Measurements from ENCODE around the gene PUM2.

PUM2 gene

GRCh38 chr2:20363578-20363977 lies 12.9 kb upstream of the PUM2 start:
- Histone ChIP-seq H3K9me3 (ENCODE audit: low read depth, low read length) (no peaks in the 10 kb centered on the region), H3K4me3 (no peak overlapping the region), H3K27ac (no peak overlapping the region), H3K9ac (ENCODE audit: insufficient read length) (no peak overlapping the region), H3K36me3 (ENCODE audit: insufficient read depth, low read length) (no peaks in the 10 kb centered on the region)
- DNase-seq (ENCODE audit: low read depth, low spot score), result no peak
- TF ChIP-seq EZH2 (IDR thresholded peaks at IDR 0.05) (no peak), POLR2AphosphoS5 (IDR thresholded peaks at IDR 0.05; ENCODE audit: borderline replicate concordance, low read depth, low read length) (no peak)

GRCh38 chr2:20362701-20363435 lies 12.2 kb upstream of the PUM2 start:
- TF ChIP-seq EZH2 (IDR thresholded peaks at IDR 0.05) (no peak), FOXP2 (optimal IDR thresholded peaks at IDR 0.05; ENCODE audit: control extremely low read depth, extremely low read length, insufficient read depth) (no peak), POLR2AphosphoS5 (IDR thresholded peaks at IDR 0.05; ENCODE audit: borderline replicate concordance, low read depth, low read length) (no peak)
- no peak for DNase-seq (ENCODE audit: low read depth, low spot score)
- Histone ChIP-seq H3K9me3 (ENCODE audit: low read depth, low read length) (no peaks in the 10 kb centered on the region), H3K9ac (ENCODE audit: insufficient read length) (no peak overlapping the region), H3K4me3 (no peak overlapping the region), H3K36me3 (ENCODE audit: insufficient read depth, low read length) (no peaks in the 10 kb centered on the region), H3K27ac (no peak overlapping the region)

DNA sequence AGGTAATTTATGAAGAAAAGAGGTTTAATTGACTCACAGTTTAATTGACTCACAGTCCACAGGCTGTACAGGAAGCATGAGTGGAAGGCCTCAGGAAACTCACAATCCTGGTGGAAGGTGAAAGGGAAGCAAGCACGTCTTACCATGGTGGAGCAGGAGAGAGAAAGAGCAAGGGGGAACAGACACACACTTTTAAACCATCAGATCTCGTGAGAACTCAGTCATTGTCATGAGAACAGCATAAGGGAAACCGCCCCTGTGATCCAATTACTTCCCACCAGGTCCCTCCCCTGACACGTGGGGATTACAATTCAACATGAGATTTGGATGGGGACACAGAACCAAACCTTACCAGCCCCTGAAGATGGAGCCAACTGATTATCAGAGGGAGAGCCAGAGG lies 11.2 kb upstream of the PUM2 start:
- no peak overlapping the region for H3K4me3 ChIP-seq
- no peak overlapping the region for H3K27ac ChIP-seq
- H3K9ac ChIP-seq (ENCODE audit: insufficient read length), result no peak overlapping the region
- H3K36me3 ChIP-seq (ENCODE audit: insufficient read depth, low read length), result no peaks in the 10 kb centered on the region
- DNase-seq (ENCODE audit: low read depth, low spot score), result no peak
- no peak for TF ChIP-seq POLR2AphosphoS5 (IDR thresholded peaks at IDR 0.05; ENCODE audit: borderline replicate concordance, low read depth, low read length)
- TF ChIP-seq FOXP2 (optimal IDR thresholded peaks at IDR 0.05; ENCODE audit: control extremely low read depth, extremely low read length, insufficient read depth), result no peak
- TF ChIP-seq EZH2 (IDR thresholded peaks at IDR 0.05), result no peak
- no peaks in the 10 kb centered on the region for H3K9me3 ChIP-seq (ENCODE audit: low read depth, low read length)

GRCh38 chr2:20359096-20359495 lies 8.5 kb upstream of the PUM2 start:
- H3K9me3 ChIP-seq (ENCODE audit: low read depth, low read length), result no peaks in the 10 kb centered on the region
- H3K4me3 ChIP-seq, result no peak overlapping the region
- TF ChIP-seq POLR2AphosphoS5 (IDR thresholded peaks at IDR 0.05; ENCODE audit: borderline replicate concordance, low read depth, low read length) (no peak), EZH2 (IDR thresholded peaks at IDR 0.05) (no peak), FOXP2 (optimal IDR thresholded peaks at IDR 0.05; ENCODE audit: control extremely low read depth, extremely low read length, insufficient read depth) (no peak)
- H3K9ac ChIP-seq (ENCODE audit: insufficient read length), result no peak overlapping the region
- no peak for DNase-seq (ENCODE audit: low read depth, low spot score)
- no peak overlapping the region for H3K27ac ChIP-seq
- no peaks in the 10 kb centered on the region for H3K36me3 ChIP-seq (ENCODE audit: insufficient read depth, low read length)

GRCh38 chr2:20357638-20358389 lies 7.2 kb upstream of the PUM2 start:
- TF ChIP-seq EZH2 (IDR thresholded peaks at IDR 0.05), result no peak
- TF ChIP-seq POLR2AphosphoS5 (IDR thresholded peaks at IDR 0.05; ENCODE audit: borderline replicate concordance, low read depth, low read length), result no peak
- TF ChIP-seq FOXP2 (optimal IDR thresholded peaks at IDR 0.05; ENCODE audit: control extremely low read depth, extremely low read length, insufficient read depth), result no peak
- no peak overlapping the region for H3K27ac ChIP-seq
- no peak overlapping the region for H3K9ac ChIP-seq (ENCODE audit: insufficient read length)
- DNase-seq (ENCODE audit: low read depth, low spot score), result no peak
- H3K36me3 ChIP-seq (ENCODE audit: insufficient read depth, low read length), result no peaks in the 10 kb centered on the region
- H3K4me3 ChIP-seq, result no peak overlapping the region
- no peaks in the 10 kb centered on the region for H3K9me3 ChIP-seq (ENCODE audit: low read depth, low read length)

DNA sequence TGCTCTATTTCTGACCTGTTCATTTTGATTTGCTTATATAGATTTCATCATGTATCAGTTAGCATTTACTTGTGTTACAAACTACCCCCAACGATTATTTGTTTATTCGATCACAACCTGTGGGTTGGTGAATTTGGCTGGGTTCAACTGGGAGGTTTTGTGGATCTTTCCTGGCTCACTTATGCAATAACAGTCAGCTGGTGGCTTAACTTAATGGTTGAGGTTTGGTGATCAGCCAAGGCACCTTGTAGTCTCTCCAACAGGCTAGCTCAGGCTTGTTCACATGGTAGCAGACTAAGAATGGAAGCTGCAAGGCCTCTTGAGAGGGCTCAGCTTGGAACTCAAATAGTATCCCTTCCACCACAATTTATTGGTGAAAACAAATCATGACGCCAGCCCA lies 5.4 kb upstream of the PUM2 start:
- H3K9ac ChIP-seq (ENCODE audit: insufficient read length), result no peak overlapping the region
- TF ChIP-seq POLR2AphosphoS5 (IDR thresholded peaks at IDR 0.05; ENCODE audit: borderline replicate concordance, low read depth, low read length), result no peak
- H3K4me3 ChIP-seq, result no peak overlapping the region
- no peak for DNase-seq (ENCODE audit: low read depth, low spot score)
- H3K9me3 ChIP-seq (ENCODE audit: low read depth, low read length), result no peaks in the 10 kb centered on the region
- H3K36me3 ChIP-seq (ENCODE audit: insufficient read depth, low read length), result no peaks in the 10 kb centered on the region
- H3K27ac ChIP-seq, result no peak overlapping the region

DNA sequence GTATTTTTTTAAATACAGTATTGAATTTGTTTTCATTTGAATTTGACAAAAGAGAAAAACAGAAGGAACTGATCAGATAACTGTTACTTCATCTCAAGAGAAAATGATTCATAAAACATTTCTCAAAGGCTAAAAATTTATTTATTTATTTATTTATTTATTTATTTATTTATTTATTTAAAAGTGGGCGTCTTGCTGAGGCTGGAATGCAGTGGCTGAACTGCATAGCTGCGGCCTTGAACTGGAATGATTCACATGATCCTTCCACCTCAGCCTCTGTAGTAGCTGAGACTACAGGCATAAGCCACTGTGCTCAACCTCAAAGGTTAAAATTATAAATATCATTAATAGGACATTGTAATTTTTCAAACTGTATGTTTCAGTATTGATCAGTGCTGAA lies 4.5 kb upstream of the PUM2 start:
- H3K36me3 ChIP-seq (ENCODE audit: insufficient read depth, low read length), result no peaks in the 10 kb centered on the region
- TF ChIP-seq POLR2AphosphoS5 (IDR thresholded peaks at IDR 0.05; ENCODE audit: borderline replicate concordance, low read depth, low read length), result no peak
- TF ChIP-seq FOXP2 (optimal IDR thresholded peaks at IDR 0.05; ENCODE audit: control extremely low read depth, extremely low read length, insufficient read depth), result no peak
- no peak for TF ChIP-seq EZH2 (IDR thresholded peaks at IDR 0.05)
- no peak overlapping the region for H3K27ac ChIP-seq
- no peak for DNase-seq (ENCODE audit: low read depth, low spot score)
- H3K9ac ChIP-seq (ENCODE audit: insufficient read length), result no peak overlapping the region
- H3K4me3 ChIP-seq, result no peak overlapping the region
- no peaks in the 10 kb centered on the region for H3K9me3 ChIP-seq (ENCODE audit: low read depth, low read length)

- no peak for TF ChIP-seq EZH2 (IDR thresholded peaks at IDR 0.05)
- TF ChIP-seq FOXP2 (optimal IDR thresholded peaks at IDR 0.05; ENCODE audit: control extremely low read depth, extremely low read length, insufficient read depth), result no peak
- no peak for TF ChIP-seq POLR2AphosphoS5 (IDR thresholded peaks at IDR 0.05; ENCODE audit: borderline replicate concordance, low read depth, low read length)
- peak overlapping the region; percentile 94 for H3K27ac ChIP-seq
These were observed 2.8 kb upstream of the PUM2 start for GRCh38 chr2:20353241-20353992.

More at GRCh38 chr2:20353241-20353992, 2.8 kb upstream of the PUM2 start:
- H3K9ac ChIP-seq (ENCODE audit: insufficient read length), result no peak overlapping the region
- H3K4me3 ChIP-seq, result no peak overlapping the region
- no peaks in the 10 kb centered on the region for H3K9me3 ChIP-seq (ENCODE audit: low read depth, low read length)
- H3K36me3 ChIP-seq (ENCODE audit: insufficient read depth, low read length), result peaks cover 14% of the 10 kb centered on the region
- DNase-seq (ENCODE audit: low read depth, low spot score), result no peak
